ENCODE results near the gene PLIN5. TPM values are rescaled to one million over a fixed set of nuclear protein-coding genes. Genes with fewer than 3 reads are reported as not detected.

PLIN5 gene
- total RNA-seq, 2 experiments from 2014 or later = not detected

- Mint-ChIP-seq H3K36me3 (ENCODE audit: low read depth) (no peaks in the 10 kb centered on the region), H3K27me3 (no peaks in the 10 kb centered on the region), H3K27ac (no peak overlapping the region), H3K9me3 (no peaks in the 10 kb centered on the region), H3K4me1 (no peaks in the 10 kb centered on the region), H3K4me3 (no peak overlapping the region)
- ChIA-PET CTCF (interaction anchor here (0.7 to 1.0 kb wide), 2 partner anchors 14 to 255 kb away, joined by 3 read pairs; no protein-coding TSS in a partner anchor), POLR2A (no interaction called here)
- DNase-seq = no peak
Measured at GRCh38 chr19:4521170-4521887, 13.7 kb downstream of the PLIN5 start.

- no peak overlapping the region for H3K4me3 Mint-ChIP-seq
- CTCF ChIA-PET = no interaction called here
- H3K9me3 Mint-ChIP-seq = no peaks in the 10 kb centered on the region
- H3K27me3 Mint-ChIP-seq = no peaks in the 10 kb centered on the region
- DNase-seq = no peak
- POLR2A ChIA-PET = no interaction called here
- no peaks in the 10 kb centered on the region for H3K36me3 Mint-ChIP-seq (ENCODE audit: low read depth)
- H3K4me1 Mint-ChIP-seq = no peaks in the 10 kb centered on the region
- no peak overlapping the region for H3K27ac Mint-ChIP-seq
Measured at GRCh38 chr19:4519521-4520277, 15.3 kb downstream of the PLIN5 start.

- H3K36me3 Mint-ChIP-seq (ENCODE audit: low read depth) = no peaks in the 10 kb centered on the region
- peak overlapping the region; percentile 60 for H3K27ac Mint-ChIP-seq
- POLR2A ChIA-PET = no interaction called here
- no peaks in the 10 kb centered on the region for H3K9me3 Mint-ChIP-seq
- CTCF ChIA-PET = no interaction called here
- no peak for DNase-seq
- H3K4me1 Mint-ChIP-seq = no peaks in the 10 kb centered on the region
- no peak overlapping the region for H3K4me3 Mint-ChIP-seq
- H3K27me3 Mint-ChIP-seq = no peaks in the 10 kb centered on the region
Measured at GRCh38 chr19:4519172-4519496, 15.9 kb downstream of the PLIN5 start.

- H3K9me3 Mint-ChIP-seq = no peaks in the 10 kb centered on the region
- H3K36me3 Mint-ChIP-seq (ENCODE audit: low read depth) = no peaks in the 10 kb centered on the region
- no peak for DNase-seq
- H3K27me3 Mint-ChIP-seq = no peaks in the 10 kb centered on the region
- H3K4me1 Mint-ChIP-seq = no peaks in the 10 kb centered on the region
- no peak within 1 kb of the TSS for H3K4me3 Mint-ChIP-seq
- ChIA-PET CTCF (no interaction called here), POLR2A (no interaction called here)
- H3K27ac Mint-ChIP-seq = peak within 1 kb of the TSS; percentile 60
Measured at GRCh38 chr19:4518345-4519171, 16.5 kb downstream of the PLIN5 start, which contains the start of gene PLIN4. Gene PLIN4 (minus strand): TSS chr19:4518486. CDS start chr19:4518272, 214 bp downstream.

- ChIA-PET CTCF (no interaction called here), POLR2A (interaction anchor here (0.6 kb wide), 1 partner anchor 213 kb away, joined by 3 read pairs; the partner anchor contains the start of gene FSD1)
- H3K27ac Mint-ChIP-seq = no peak overlapping the region
- H3K4me3 Mint-ChIP-seq = no peak overlapping the region
- no peaks in the 10 kb centered on the region for H3K36me3 Mint-ChIP-seq (ENCODE audit: low read depth)
- no peak for DNase-seq
- no peaks in the 10 kb centered on the region for H3K9me3 Mint-ChIP-seq
- H3K4me1 Mint-ChIP-seq = no peaks in the 10 kb centered on the region
- no peaks in the 10 kb centered on the region for H3K27me3 Mint-ChIP-seq
Measured at GRCh38 chr19:4517451-4518057, 17.5 kb downstream of the PLIN5 start.

- no peak for DNase-seq
- Mint-ChIP-seq H3K9me3 (no peaks in the 10 kb centered on the region), H3K4me1 (no peaks in the 10 kb centered on the region), H3K27me3 (no peaks in the 10 kb centered on the region), H3K27ac (no peak overlapping the region), H3K36me3 (ENCODE audit: low read depth) (no peaks in the 10 kb centered on the region), H3K4me3 (no peak overlapping the region)
- CTCF ChIA-PET = interaction anchor here (1.2 kb wide), 1 partner anchor 9 kb away, joined by 3 read pairs; no protein-coding TSS in a partner anchor
- POLR2A ChIA-PET = no interaction called here
Measured at GRCh38 chr19:4516939-4517300, 18.1 kb downstream of the PLIN5 start.

- Mint-ChIP-seq H3K27ac (no peak overlapping the region), H3K36me3 (ENCODE audit: low read depth) (no peaks in the 10 kb centered on the region), H3K4me1 (no peaks in the 10 kb centered on the region), H3K4me3 (no peak overlapping the region), H3K9me3 (no peaks in the 10 kb centered on the region), H3K27me3 (no peaks in the 10 kb centered on the region)
- CTCF ChIA-PET = interaction anchor here (1.2 kb wide), 2 partner anchors 9 to 45 kb away, joined by 3 to 4 read pairs; no protein-coding TSS in a partner anchor
- POLR2A ChIA-PET = no interaction called here
- DNase-seq = no peak
Measured at GRCh38 chr19:4516199-4516938, 18.7 kb downstream of the PLIN5 start.

GRCh38 chr19:4515732-4516131 lies 19.3 kb downstream of the PLIN5 start:
- DNase-seq = no peak
- H3K36me3 Mint-ChIP-seq (ENCODE audit: low read depth) = no peaks in the 10 kb centered on the region
- CTCF ChIA-PET = interaction anchor here (1.0 to 2.3 kb wide), 4 partner anchors 9 to 44 kb away, joined by 3 to 10 read pairs (median 4); no protein-coding TSS in a partner anchor
- no peaks in the 10 kb centered on the region for H3K4me1 Mint-ChIP-seq
- no peaks in the 10 kb centered on the region for H3K27me3 Mint-ChIP-seq
- POLR2A ChIA-PET = no interaction called here
- H3K27ac Mint-ChIP-seq = no peak overlapping the region
- H3K9me3 Mint-ChIP-seq = no peaks in the 10 kb centered on the region
- no peak overlapping the region for H3K4me3 Mint-ChIP-seq

GRCh38 chr19:4513248-4513647 lies 21.8 kb downstream of the PLIN5 start:
- no peak for DNase-seq
- Mint-ChIP-seq H3K27ac (no peak overlapping the region), H3K4me1 (no peaks in the 10 kb centered on the region), H3K4me3 (no peak overlapping the region), H3K27me3 (no peaks in the 10 kb centered on the region), H3K36me3 (ENCODE audit: low read depth) (no peaks in the 10 kb centered on the region), H3K9me3 (no peaks in the 10 kb centered on the region)
- ChIA-PET CTCF (interaction anchor here (2.3 kb wide), 1 partner anchor 11 kb away, joined by 10 read pairs; no protein-coding TSS in a partner anchor), POLR2A (no interaction called here)

- CTCF ChIA-PET = no interaction called here
- no peak overlapping the region for H3K4me3 Mint-ChIP-seq
- no peaks in the 10 kb centered on the region for H3K36me3 Mint-ChIP-seq (ENCODE audit: low read depth)
- no peaks in the 10 kb centered on the region for H3K4me1 Mint-ChIP-seq
- POLR2A ChIA-PET = no interaction called here
- no peak overlapping the region for H3K27ac Mint-ChIP-seq
- no peaks in the 10 kb centered on the region for H3K9me3 Mint-ChIP-seq
- no peaks in the 10 kb centered on the region for H3K27me3 Mint-ChIP-seq
- no peak for DNase-seq
Measured at GRCh38 chr19:4512070-4512469, 23.0 kb downstream of the PLIN5 start.

- ChIA-PET CTCF (no interaction called here), POLR2A (no interaction called here)
- no peak overlapping the region for H3K27ac Mint-ChIP-seq
- DNase-seq = no peak
- peaks cover 4% of the 10 kb centered on the region for H3K4me1 Mint-ChIP-seq
- no peaks in the 10 kb centered on the region for H3K27me3 Mint-ChIP-seq
- H3K4me3 Mint-ChIP-seq = no peak overlapping the region
- H3K9me3 Mint-ChIP-seq = no peaks in the 10 kb centered on the region
- H3K36me3 Mint-ChIP-seq (ENCODE audit: low read depth) = no peaks in the 10 kb centered on the region
Measured at GRCh38 chr19:4511300-4512054, 23.5 kb downstream of the PLIN5 start.
